Measurements from ENCODE around the gene RBM8A.

The RBM8A gene

DNA sequence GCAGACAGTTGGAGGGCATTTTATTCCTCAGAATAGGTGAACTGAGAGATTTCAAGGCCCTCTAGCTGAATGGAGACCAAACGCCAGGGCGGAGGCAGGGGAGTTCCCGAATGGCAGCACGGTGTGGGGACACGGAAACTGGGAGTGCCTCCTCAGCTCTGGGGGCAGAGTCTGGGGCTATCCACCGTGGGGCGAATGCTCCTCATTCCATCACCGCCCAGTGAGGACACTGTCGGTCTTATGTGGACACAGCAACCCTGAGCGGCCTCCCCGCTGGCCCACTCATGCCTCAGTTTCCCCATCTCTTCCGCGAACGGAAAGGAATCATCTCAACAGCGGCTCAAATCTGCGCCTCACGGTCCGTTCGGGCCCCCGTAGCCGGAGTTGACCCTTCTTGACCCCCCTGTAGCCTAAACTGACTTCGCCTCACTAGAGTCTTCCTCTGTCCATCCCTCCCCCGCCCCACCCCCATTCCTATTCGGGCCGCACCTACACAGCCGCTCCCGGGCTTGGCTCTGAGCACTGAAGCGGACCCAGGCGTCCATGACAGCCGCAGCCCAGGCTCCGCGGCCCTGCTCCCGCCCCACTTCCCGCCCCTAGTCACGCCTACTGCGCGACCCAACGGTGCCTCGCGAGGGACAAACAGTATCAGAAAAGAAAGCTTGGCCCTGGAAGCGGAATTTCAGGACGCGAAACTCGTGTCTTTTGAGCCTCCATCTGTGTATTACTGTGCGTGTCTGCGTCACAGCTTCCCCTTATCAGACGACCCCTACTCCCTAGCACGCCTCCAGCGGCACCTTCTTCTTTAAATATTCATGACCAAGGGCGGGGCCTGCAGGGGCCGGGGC, 8.9 kb downstream of the RBM8A start, which contains the start of gene PEX11B:
Gene PEX11B (minus strand): TSS at position 574 of the 848 bp plus-strand sequence. CDS start 29 bp downstream, at position 545.
- DNase-seq (ENCODE audit: low spot score) (peak; percentile 89), FAIRE-seq (no peak)

DNA sequence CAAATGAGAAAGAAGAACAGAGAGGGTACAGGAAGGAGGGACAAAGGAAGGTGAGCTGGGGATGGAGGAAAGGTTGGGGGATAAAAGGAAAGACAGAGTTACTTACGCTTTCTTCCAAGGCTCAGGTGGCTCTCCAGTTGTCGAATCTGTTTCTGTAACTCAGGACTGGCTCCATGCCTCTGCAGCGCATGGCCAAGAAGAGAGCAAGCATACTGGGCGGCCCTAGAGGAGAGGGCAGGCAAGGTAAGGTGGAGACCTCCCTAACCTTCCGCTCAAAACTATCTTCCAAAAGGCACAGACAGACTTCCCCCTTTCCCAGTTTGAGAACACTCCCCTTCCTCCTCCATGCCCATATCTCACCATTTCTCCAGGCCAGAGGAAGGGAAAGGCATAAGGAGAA, 9.7 kb downstream of the RBM8A start:
- FAIRE-seq = no peak
- no peak for DNase-seq (ENCODE audit: low spot score)

DNA sequence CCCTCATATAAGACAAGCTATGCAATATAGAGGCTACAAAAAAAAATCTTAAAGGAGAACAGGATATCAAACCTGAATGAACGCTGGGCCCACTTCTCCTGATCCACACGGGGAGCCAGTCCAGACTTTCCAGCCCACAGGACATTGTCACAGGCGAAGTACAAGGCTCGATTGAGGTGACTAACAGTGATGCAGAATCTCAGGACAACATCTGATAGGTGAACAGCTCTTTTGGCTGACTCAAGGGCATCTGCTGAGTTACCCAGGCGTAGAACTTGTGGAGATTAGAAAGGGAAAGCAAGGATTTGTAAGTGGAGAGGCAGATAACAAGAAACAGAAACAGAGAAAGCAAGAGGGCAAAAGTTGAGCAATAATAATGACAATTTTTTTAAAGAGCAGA, 10.5 kb downstream of the RBM8A start:
- DNase-seq (ENCODE audit: low spot score) = no peak
- no peak for FAIRE-seq

DNA sequence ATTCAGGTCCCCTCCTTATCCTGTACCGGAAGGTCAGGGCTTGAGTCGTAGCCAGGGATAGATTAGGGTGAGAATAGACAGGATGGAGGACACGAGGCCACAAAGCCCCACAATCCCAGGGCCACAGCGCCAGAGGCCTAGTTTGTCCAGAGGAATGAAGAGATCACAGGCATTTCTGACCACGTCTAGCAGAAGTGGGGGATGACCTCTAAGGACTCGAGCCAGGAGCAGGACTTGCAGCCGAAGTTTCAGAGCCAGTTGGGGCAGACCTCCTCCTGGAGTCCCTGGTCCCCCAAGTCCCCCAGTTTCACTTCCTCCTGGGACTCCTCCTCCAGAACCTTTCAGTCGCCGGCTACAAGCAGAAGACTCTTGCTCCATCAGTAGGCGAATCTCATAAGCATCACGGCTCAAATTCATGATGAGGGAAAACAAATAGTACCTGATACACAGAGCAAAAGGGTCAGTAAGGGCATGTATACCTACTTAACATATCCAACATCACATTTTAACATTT, 15.1 kb downstream of the RBM8A start:
- DNase-seq (ENCODE audit: low spot score) (no peak), FAIRE-seq (no peak)

GRCh38 chr1:145908653-145909052, 18.6 kb downstream of the RBM8A start:
- DNase-seq (ENCODE audit: low spot score) (no peak), FAIRE-seq (no peak)

GRCh38 chr1:145906954-145907753, 20.1 kb downstream of the RBM8A start:
- FAIRE-seq (no peak), DNase-seq (ENCODE audit: low spot score) (no peak)

DNA sequence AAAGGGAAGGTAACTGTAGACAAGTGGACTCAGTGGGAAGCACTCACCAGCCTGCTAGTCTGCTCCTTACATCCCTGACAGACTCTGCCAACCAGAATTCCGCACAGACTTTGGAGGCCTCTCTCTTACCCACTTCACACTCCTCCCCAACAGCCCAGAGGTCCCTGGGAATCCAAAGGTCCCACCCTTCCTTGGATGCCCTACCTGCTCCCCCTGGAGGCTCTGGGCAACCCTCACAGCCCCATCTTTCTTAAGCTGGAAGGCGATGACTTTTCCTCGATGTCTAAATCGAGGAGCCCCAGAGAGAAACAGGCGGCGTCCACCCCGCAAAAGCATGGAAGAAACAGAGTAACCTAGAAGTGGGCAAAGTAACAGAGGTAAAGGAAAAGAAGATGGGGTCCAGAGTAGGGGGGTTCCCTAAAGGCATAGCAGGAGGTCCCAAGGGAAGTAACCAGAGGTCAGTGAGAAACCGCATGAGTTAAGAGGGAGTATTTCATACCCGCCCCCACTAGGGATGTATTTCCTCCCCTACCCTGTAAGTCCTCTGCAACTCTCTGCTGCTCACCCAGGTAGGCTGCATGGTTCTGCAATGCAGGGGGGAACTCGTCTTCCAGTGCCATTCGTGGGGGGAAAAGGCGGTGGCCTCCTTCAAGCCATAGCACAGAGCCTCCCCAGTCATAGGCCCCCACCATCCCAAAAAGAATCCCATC, 25.8 kb downstream of the RBM8A start:
- no peak for DNase-seq (ENCODE audit: low spot score)
- FAIRE-seq = no peak

- no peak for FAIRE-seq
- no peak for DNase-seq (ENCODE audit: low spot score)
These were observed 28.5 kb downstream of the RBM8A start for GRCh38 chr1:145898756-145899155.

GRCh38 chr1:145897969-145898368, 29.3 kb downstream of the RBM8A start:
- DNase-seq (ENCODE audit: low spot score) = no peak
- FAIRE-seq = no peak

GRCh38 chr1:145895471-145895870, 31.8 kb downstream of the RBM8A start:
- no peak for DNase-seq (ENCODE audit: low spot score)
- FAIRE-seq = no peak

DNA sequence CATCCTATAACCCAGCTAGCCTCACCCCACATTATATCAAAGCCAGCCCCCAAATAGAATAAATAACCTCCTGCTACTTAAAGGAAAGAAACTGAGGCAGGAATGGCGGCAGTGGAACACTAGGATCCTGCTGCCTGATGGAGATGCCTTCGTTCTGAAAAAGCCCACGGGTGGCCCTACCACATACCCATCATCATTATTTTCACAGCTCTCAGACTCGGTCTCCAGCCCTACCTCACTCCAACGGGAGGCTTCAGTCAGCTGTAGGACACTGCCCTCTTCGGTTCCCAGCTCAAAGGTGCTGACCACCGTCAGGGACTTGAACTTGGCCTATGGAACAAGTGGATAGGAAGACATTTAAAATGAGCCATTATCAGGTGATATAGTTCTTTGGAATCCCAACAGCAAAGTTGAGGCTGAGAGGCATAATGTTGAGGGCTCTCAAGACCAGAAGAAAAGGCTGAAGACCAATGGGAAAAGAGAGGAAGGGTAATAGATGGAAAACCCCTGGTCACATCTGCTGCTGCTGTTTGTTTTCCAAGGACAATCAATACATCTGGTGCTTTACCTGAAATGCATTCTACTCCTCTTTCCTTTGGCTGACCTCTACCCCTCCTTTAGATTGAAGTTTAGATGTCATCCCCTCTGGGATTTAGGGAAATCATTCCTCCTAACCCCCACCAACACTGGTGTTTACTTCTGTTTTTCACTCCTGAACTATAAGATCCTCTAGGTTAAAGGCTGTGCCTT, 33.8 kb downstream of the RBM8A start:
- DNase-seq (ENCODE audit: low spot score) (no peak), FAIRE-seq (no peak)

GRCh38 chr1:145892486-145893087, 34.7 kb downstream of the RBM8A start:
- DNase-seq (ENCODE audit: low spot score) = peak; percentile 22
- no peak for FAIRE-seq

- DNase-seq (ENCODE audit: low spot score) (peak; percentile 97), FAIRE-seq (no peak)
These were observed 35.4 kb downstream of the RBM8A start for GRCh38 chr1:145891587-145892485.

- DNase-seq (ENCODE audit: low spot score) (peak; percentile 17), FAIRE-seq (no peak)
These were observed 36.1 kb downstream of the RBM8A start for GRCh38 chr1:145891143-145891542.

GRCh38 chr1:145889722-145890121, 37.6 kb downstream of the RBM8A start:
- no peak for DNase-seq (ENCODE audit: low spot score)
- no peak for FAIRE-seq

DNA sequence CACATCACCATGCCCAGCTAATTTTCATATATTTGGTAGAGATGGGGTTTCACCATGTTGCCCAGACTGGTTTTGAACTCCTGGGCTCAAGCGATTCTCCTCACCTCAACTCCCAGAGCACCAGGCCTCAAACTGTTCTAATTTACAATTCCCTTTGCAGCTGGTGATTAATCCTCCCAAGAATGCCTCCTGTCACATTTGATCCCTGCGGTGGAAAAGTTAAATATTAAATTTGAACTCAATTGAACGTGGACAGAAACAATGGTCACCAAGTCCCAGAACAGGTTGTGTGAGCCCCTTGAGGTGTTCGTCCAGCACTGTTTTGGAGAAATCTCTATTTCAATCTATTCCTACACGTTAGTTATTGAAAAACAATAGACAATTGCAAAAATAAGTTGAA, 39.7 kb downstream of the RBM8A start:
- FAIRE-seq (no peak), DNase-seq (ENCODE audit: low spot score) (no peak)

- DNase-seq (ENCODE audit: low spot score) = no peak
- no peak for FAIRE-seq
These were observed 40.5 kb downstream of the RBM8A start for GRCh38 chr1:145886816-145887215.

DNA sequence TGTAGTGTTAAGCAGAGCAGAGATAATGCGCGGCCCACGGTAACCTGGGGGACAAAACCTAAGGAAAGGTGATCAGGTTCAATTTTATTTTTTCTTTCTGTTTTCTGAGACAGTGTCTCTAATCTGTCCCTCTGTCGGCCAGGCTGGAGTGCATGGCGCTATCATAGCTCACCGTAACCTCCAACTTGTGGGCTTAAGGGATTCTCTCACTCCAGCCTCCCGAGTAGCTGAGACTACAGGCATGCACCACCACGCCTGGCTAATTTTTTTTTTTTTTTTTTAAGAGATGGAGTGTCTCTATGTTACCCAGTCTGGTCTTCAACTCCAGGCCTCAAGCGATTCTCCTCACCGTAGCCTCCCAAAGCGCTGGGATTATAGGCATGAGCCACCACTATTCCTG, 40.9 kb downstream of the RBM8A start:
- FAIRE-seq (no peak), DNase-seq (ENCODE audit: low spot score) (no peak)

DNA sequence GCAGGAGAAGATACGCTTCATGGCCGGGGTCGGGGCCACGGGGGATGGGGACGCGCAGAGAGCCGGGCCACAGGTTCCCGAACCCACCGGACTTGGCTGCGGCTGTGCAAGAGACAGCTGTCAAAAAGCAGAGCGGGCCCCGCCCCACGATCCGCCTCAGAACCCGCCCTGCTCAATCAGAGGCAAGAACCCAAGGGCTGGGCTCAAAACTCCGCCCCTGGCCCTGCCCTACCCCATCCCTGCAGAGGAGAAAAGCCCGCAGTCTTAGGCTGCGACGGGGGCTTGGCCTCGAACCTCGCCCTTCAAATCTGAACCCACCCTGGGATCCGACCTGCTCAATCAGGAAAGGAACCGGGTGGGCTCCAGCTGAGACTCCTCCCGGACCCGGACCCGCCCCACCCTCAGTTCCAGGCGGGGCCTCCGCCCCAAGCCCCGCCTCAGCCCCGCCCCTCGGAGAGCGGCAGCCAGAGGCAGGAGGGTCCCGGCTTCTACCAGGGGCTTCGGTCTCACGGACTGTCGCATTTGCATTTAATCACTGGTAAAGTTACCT, 41.5 kb downstream of the RBM8A start, which contains the start of gene ANKRD35:
Gene ANKRD35 (minus strand): TSS at position 129 of the 550 bp plus-strand sequence. CDS start 108 bp downstream, at position 21.
- peak; percentile 86 for DNase-seq (ENCODE audit: low spot score)
- no peak for FAIRE-seq
